GM12892 (cell line): ENCODE measurements around the gene CYBA.

Experiments used
- POLR2A ChIP-seq: IDR thresholded peaks from 2 replicates; pipeline ENCODE4 v1.6.1; 2011; ENCODE audit warnings: low read depth, low read length, control low read depth
- TAF1 ChIP-seq: IDR thresholded peaks from 2 replicates; pipeline ENCODE4 v1.6.1; 2011; ENCODE audit warnings: low read depth, mild to moderate bottlenecking, control low read depth, low read length, borderline replicate concordance

DNA sequence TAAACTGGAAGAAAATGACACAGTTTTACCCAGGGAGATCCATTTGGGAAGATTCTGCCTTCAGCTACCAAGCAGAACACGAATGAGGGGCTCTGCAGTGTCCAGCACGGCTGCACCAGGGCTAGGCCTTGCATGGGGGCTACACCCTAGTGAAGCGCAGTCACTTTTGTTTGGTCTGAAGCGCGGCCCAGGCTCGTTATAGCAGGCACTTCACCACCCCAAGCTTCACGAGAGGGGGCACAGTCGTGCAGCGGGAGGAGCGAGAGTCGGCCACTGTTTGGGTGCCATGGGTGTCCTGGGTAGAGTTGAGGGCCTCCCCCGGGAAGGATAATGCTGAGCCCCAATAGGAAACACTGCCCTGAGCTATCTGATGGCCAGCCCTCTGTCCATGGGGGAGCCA, 34.1 kb downstream of the CYBA start:
- no peak for TF ChIP-seq POLR2A
- TF ChIP-seq TAF1, result no peak
